UCSD-AML1 (cell line): Measurements from ENCODE around the gene ZNF692.
A peak's percentile ranks its signal among the peaks of the same experiment; 100 is the strongest.
"Not testable (repeated sequence)": the region's sequence is repeated elsewhere in the genome, so short reads cannot be mapped to it uniquely, and the experiment has no call there.

ENCODE experiments used
- DNase-seq: peaks from one replicate; lab custom pipeline; 2025; ENCODE audit not compliant: unreplicated experiment; lab: John Stamatoyannopoulos, UW

Gene ZNF692

DNA sequence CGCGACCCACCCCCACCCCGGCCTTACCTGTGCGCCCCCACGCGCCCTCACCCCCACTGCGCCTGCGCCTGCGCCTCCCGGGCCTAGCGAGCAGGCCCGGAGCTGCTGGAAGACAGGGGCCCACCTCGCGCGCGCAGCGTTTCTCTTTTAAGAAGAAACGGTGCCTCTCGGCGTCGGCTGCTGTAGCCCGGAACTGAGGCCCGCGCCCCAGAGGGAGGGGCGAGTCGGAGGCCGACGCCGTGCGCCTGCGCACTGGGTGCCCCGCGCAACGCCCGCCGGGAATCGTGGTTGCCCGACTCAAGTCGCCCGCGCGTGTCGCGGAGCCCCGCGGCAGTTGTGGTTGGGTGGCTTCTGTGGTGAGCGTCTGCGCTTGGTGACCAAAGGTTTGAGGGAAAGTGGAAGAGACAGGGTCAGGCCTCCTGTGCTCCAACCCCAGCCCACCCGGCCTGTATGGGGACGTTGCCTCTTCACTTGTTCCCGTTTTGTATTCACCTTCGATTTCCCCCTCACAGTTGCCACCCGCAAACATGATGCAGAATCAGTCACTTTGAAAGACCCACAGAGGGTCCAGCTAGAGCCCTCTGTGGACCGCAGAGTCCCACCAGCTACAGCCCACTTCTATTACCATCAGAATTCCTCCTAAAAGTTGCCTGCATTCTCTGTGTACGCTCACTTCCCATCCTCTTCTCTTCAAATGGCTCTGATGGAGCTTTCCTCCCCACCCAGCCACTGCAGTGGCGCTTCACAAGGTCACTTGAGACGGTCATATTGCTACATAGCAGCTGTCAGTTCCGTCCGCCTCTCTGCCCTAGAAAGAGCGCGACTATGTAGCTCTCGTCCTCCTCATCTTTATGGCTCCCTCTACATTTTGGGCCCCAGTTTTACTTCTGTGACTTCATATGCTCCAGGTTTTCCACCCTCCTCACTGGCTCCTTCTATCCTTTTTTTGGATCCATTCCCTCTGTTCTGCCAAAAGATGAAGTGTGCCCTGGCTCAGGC, at the start of gene ZNF692:
ZNF692 (minus strand) TSS at position 195 of the 999 bp plus-strand sequence. CDS start 776 bp downstream, outside the sequence.
- peak; percentile 99 for DNase-seq

- DNase-seq: no peak
Observed at GRCh38 chr1:248906753-248907661, 48.1 kb upstream of the ZNF692 start.

DNA sequence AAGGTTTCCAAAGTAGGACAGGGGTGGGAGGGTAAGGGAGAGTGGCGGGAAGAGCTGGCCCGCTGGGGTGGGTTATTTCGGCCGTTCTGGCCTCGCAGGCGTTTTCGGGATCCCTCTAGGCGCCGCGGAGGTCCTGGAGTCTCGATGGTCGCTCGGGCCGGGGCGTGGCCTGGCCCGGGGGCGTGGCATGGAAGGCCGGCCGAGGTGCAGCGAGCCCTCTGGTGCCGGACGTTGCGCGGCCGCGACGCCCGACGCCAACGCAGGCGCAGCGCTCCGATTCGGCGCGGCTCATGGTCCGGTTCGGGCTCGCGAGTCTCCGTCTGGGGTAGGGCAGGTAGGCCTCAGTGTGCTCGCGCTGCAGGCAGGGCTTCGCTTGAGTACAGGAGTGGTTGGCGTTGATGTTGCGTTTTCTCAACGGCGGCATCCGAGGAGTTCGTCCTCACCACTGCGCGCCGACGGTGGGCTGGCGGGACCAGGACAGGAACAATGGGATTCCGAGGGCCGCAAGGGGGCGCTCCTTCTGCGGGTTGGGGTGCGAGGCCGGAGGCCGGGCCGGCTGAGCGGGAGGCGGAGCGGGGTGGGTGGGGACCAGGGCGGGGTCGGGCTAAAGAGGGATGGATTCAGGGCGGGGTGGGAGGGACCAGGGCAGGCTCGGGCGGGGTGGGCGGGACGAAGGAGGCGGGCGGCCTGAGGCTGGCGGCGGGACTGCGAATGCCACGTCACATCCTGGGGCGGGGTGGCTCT, 47.3 kb upstream of the ZNF692 start, which contains the start of gene PGBD2:
PGBD2 (plus strand) TSS at position 227 of the 744 bp plus-strand sequence. CDS start 7,628 bp downstream, outside the sequence.
- peak; percentile 95 for DNase-seq

GRCh38 chr1:248905662-248906008, 46.8 kb upstream of the ZNF692 start:
- no peak for DNase-seq

DNA sequence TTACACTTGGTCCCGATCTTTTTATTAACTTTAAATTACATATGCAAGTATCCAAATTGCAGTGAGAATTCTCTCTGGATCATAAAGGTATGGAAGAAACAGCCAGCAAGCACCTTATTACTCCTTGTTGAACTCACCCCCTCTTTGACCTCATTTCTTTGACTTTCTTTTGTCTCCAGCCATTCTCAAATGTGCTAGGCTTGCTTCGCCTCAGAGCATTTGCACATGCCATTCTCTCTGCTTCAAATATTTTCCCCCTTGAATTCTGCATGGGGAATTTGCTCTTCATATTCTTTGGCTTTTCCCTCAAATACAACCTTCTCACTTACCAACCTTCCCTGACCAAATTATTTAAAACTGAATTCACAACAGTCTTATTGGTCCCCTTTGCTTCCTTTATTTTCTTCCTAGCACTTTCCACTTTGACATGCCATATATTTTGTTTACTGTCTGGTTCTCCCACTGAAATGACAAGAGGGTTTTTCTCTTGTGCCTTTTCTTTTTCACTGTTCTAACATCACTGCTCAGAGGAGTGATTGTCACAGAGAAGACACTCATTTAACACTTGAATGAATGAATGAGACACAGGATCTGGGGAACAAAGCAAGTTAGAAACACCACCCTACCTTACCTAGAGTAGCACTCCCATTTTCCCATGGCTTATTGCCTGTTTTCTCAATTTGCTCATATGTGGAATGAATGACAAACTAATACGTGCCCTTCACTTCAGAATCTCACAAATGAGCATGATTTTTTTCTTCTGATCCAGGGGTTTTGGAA, 45.7 kb upstream of the ZNF692 start:
- no peak for DNase-seq

- DNase-seq: no peak
Observed at GRCh38 chr1:248901578-248901977, 42.7 kb upstream of the ZNF692 start.

DNA sequence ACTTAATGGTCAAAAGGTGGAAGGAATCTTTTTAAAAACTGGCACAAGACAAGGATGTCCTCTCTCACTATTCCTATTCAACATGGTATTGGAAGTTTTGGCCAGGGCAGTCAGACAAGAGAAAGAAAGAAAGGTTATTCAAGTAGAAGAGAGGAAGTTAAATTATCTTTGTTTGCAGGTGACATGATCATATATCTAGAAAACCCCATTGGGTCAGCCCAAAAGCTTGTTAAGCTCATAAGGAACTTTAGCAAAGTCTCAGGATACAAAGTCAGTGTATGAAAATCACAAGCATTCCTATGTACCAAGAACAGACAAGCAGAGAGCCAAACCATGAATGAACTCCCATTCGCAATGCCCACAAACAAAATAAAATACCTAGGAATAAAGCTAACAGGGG, 41.8 kb upstream of the ZNF692 start:
- no peak for DNase-seq

DNA sequence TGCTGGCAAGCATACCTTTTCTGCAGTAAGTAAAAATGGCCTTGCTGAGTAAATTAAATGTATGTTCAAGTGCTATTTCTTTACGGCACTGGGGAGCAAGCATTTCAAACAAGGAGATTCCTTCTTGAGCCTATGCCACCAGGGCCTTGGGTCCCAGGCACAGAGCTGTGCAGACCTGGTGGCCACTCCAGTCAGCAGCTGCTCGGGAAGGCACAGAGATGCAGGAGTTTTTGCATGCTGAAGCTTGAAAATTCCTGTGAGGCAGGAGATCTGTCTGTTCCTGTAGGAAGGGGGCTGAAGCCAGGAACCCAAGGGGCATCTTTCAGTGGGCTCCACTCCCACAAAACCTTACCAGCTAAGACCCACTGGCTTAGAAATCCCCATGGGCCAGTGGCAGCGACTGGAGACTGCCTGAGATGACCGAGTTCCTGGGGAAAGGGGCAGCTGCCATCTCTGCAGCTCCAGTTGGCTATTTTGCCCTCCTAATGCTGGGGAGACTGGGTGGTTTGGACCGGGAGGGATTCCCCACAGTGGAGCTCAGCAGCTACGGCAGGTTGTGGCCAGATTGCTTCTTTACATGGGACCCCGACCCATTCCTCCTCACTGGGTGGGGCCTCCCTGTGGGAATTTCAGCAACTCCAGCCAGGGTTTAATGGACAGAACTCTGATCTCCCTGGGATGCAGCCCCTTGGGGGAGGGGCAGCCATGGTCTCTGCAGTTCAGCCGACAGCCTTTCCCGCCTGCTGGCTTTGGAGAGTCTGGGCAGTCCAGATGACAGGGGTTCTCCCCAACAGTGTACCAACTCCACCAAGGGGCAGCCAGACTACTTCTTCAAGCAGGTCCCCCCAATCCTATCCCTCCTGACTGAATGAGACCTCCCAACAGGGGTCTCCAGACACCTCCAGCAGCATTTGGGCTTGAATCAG, 38.8 kb upstream of the ZNF692 start:
- DNase-seq: no peak

DNA sequence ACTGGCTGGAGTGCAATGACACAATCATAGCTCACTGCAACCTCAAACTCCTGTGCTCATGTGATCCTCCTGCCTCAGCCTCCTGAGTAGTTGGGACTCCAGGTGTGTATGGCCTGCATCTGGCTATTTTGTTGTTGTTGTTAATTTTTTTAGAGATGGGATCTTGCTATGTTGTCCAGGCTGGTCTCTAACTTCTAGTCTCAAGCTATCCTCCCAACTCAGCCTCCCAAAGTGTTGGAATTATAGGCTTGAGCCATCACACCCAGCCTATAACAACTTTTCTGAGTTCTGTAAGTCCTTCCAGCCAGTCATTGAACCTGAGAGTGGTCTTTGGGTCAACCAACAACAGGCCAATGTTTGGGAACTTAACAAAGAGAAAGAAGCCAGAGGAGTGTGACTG, 36.0 kb upstream of the ZNF692 start:
- no peak for DNase-seq

DNA sequence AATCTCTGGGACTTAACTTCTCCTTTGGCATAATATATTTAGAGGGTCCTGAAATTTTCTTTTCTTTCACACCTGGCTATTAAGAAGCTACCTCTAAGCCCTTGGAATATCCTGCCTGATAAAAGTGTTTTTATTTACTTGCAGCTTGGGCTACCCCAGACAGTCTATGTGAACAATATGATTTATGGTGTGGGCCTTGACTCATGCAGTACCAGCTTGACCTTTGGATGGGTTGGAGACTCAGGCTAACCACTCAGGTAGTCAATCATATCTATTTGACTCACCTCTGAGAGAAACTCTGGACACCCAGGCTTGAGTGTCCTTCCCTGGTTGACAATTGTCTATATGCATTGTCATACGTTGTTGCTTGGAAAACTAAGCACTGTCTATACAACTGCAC, 33.7 kb upstream of the ZNF692 start:
- DNase-seq: no peak

GRCh38 chr1:248891758-248892157, 32.9 kb upstream of the ZNF692 start:
- no peak for DNase-seq

DNA sequence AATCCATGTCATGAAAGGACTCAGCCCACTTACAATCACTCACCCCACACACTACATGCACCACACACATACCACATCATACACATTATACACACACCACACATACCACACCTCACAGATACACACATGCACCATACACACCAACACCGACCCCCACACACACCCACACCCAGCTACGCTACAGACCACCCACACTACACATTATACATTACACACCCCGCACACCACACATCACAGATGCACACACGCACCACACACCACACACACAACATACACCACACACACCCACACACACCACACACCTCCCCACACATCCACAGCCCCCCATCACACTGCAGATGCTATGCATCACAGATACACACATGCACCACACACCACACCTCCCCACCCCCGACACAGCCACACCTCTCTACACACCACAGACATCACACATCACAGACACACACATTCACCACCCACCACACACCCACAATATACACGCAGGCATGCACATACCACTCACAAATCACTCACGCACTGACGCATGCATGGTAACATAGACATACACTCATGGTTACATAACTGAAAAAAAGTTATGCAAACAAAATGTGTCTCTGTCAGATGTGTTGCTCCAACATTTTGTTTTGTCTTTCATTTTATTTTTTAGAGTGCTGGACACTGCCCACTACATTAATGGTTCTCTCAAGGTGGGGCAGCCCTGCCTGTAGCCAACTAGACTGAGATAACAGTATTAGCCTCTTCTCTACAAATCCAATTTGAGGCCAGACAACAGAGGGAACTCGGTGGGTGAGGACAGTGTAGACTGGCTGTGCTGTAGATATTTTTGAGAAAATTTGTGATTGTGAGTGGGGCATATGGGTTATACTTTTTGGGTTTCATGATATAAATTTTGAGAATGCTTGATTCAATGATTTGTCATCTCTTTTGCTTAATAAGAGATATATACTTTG, 31.9 kb upstream of the ZNF692 start:
- no peak for DNase-seq

DNA sequence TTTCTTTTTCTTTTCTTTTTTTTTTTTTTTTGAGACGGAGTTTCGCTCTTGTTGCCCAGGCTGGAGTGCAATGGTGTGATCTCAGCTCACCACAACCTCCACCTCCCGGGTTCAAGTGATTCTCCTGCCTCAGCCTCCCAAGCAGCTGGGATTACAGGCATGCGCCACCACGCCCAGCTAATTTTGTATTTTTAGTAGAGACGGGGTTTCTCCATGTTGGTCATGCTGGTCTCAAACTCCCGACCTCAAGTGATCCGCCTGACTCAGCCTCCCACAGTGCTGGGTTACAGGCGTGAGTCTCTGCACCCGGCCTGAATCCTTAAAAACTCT, 31.0 kb upstream of the ZNF692 start:
- not testable (repeated sequence) for DNase-seq

- DNase-seq: no peak
Observed at GRCh38 chr1:248886237-248886895, 27.5 kb upstream of the ZNF692 start.

DNA sequence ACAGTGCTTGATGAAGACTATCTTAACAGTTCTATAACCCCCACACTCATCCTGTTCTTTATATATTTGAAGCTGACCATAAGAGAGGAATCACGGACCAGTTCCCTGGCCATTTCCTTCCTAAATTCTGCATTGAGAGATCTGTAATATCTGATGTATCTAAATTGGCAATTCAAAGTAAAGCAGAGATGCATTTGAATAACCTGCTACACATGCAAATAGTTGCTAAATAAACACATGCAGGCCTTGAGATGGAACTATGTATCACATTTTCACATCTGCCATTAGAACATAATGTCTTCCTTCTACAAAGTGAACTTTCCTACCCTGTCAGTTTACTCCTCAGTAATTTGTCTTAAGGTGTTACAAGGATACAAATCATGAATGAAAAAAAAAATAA, 26.8 kb upstream of the ZNF692 start:
- no peak for DNase-seq

DNA sequence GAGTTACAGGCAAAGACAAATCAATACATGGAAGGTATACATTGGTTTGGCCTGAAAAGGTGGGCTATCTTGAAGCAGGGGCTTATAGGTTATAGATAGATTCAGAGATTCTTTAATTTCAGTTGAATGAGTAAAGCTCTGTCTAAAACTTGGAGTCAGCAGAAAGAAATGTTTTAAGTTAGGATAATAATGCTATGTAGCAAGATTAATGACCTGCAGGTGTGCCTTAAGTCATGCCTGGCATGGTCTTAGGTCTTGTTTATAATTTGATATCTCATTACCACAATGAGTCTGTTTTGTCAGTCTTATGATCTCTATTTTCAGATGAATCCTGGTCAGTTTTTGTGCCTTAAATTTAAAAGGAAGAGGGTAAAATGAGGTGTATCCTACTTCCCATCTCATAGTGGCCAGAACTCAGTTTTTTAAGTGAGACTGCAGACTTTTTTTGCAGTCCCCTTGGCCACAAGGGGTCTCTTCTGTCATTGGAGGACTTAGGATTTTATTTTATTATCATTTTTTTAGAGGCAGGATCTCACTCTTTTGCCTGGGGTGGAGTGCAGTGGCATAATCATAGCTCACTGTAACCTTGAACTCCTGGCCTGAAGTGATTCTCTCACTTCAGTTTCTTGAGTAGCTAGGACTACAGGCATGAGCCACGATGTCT, 25.9 kb upstream of the ZNF692 start:
- DNase-seq: no peak

GRCh38 chr1:248882427-248882826, 23.5 kb upstream of the ZNF692 start:
- not testable (repeated sequence) for DNase-seq
